Measurements from ENCODE around the gene PTTG1IP2.

Gene PTTG1IP2

GRCh38 chr7:90483251-90483650 is 13.8 kb downstream of the PTTG1IP2 start:
- DNase-seq (ENCODE audit: low read depth, low spot score), result no peak

- DNase-seq (ENCODE audit: low read depth, low spot score), result no peak
These were observed 15.3 kb downstream of the PTTG1IP2 start for GRCh38 chr7:90484706-90485105.

GRCh38 chr7:90485734-90486316 is 16.4 kb downstream of the PTTG1IP2 start:
- DNase-seq (ENCODE audit: low read depth, low spot score), result no peak

- no peak for DNase-seq (ENCODE audit: low read depth, low spot score)
These were observed 18.4 kb downstream of the PTTG1IP2 start for GRCh38 chr7:90487808-90488207.

GRCh38 chr7:90488220-90488619 is 18.8 kb downstream of the PTTG1IP2 start:
- no peak for DNase-seq (ENCODE audit: low read depth, low spot score)

GRCh38 chr7:90492250-90492649 is 22.8 kb downstream of the PTTG1IP2 start:
- no peak for DNase-seq (ENCODE audit: low read depth, low spot score)

- DNase-seq (ENCODE audit: low read depth, low spot score), result no peak
These were observed 25.8 kb downstream of the PTTG1IP2 start for GRCh38 chr7:90495241-90495640.

GRCh38 chr7:90502539-90502938 is 33.1 kb downstream of the PTTG1IP2 start:
- no peak for DNase-seq (ENCODE audit: low read depth, low spot score)

GRCh38 chr7:90503367-90503766 is 33.9 kb downstream of the PTTG1IP2 start:
- DNase-seq (ENCODE audit: low read depth, low spot score), result no peak

- no peak for DNase-seq (ENCODE audit: low read depth, low spot score)
These were observed 38.3 kb downstream of the PTTG1IP2 start for GRCh38 chr7:90507692-90508091.

GRCh38 chr7:90511776-90512175 is 42.3 kb downstream of the PTTG1IP2 start:
- no peak for DNase-seq (ENCODE audit: low read depth, low spot score)

- no peak for DNase-seq (ENCODE audit: low read depth, low spot score)
These were observed 43.4 kb downstream of the PTTG1IP2 start for GRCh38 chr7:90512821-90513254.

- DNase-seq (ENCODE audit: low read depth, low spot score), result no peak
These were observed 46.8 kb downstream of the PTTG1IP2 start for GRCh38 chr7:90516257-90516656.

- DNase-seq (ENCODE audit: low read depth, low spot score), result no peak
These were observed 49.2 kb downstream of the PTTG1IP2 start for GRCh38 chr7:90518630-90519029.

GRCh38 chr7:90520484-90520883 is 51.0 kb downstream of the PTTG1IP2 start:
- no peak for DNase-seq (ENCODE audit: low read depth, low spot score)

GRCh38 chr7:90530263-90530662 is 60.8 kb downstream of the PTTG1IP2 start:
- DNase-seq (ENCODE audit: low read depth, low spot score), result no peak

GRCh38 chr7:90532231-90532929 is 62.9 kb downstream of the PTTG1IP2 start:
- no peak for DNase-seq (ENCODE audit: low read depth, low spot score)

GRCh38 chr7:90536449-90536848 is 67.0 kb downstream of the PTTG1IP2 start:
- DNase-seq (ENCODE audit: low read depth, low spot score), result no peak

- DNase-seq (ENCODE audit: low read depth, low spot score), result no peak
These were observed 69.0 kb downstream of the PTTG1IP2 start for GRCh38 chr7:90538405-90538804.

- DNase-seq (ENCODE audit: low read depth, low spot score), result no peak
These were observed 71.0 kb downstream of the PTTG1IP2 start for GRCh38 chr7:90540406-90540805.

GRCh38 chr7:90551036-90551435 is 81.6 kb downstream of the PTTG1IP2 start:
- DNase-seq (ENCODE audit: low read depth, low spot score), result no peak

- DNase-seq (ENCODE audit: low read depth, low spot score), result no peak
These were observed 83.1 kb downstream of the PTTG1IP2 start for GRCh38 chr7:90552521-90552920.

GRCh38 chr7:90560730-90561129 is 91.3 kb downstream of the PTTG1IP2 start:
- DNase-seq (ENCODE audit: low read depth, low spot score), result no peak

Data from smooth muscle cell of the brain vasculature (primary cell).